NOMO-1 treated with DMSO at 0.1 percent for 48 hours (cell line): ENCODE results near the gene HBG1.
"Not testable (repeated sequence)": the region's sequence is repeated elsewhere in the genome, so short reads cannot be mapped to it uniquely, and the experiment has no call there.

ENCODE experiments used
- DNase-seq: peaks from one replicate; lab custom pipeline; 2025; ENCODE audit not compliant: unreplicated experiment; lab: John Stamatoyannopoulos, UW

The HBG1 gene

GRCh38 chr11:5249807-5250396 lies at the start of gene HBG1:
TSS of gene HBG1 (minus strand) at chr11:5249857. CDS start at chr11:5249804, 53 bp downstream.
- not testable (repeated sequence) for DNase-seq

DNA sequence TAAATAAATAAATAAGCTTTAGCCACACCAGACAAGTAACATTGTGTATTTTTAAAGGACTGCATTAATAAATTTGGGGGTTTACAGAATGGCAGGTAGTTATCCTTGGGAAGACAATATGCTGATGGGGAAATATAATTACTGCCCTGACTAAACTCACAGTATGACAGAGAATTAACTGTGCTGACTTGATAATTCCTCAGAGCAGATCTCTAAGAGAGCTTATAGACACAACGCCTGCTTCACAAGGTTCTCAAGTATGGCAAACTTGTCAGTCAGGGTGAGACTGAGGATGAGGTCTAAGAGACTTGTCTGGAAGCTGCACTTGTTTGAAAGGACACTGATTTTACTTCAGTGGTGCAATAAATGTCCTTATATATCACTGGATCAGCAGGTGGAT lies 48.8 kb upstream of the HBG1 start:
- DNase-seq = no peak

- no peak for DNase-seq
These were observed 48.2 kb upstream of the HBG1 start for GRCh38 chr11:5297721-5298323.

GRCh38 chr11:5294342-5294995 lies 44.8 kb upstream of the HBG1 start:
- DNase-seq = not testable (repeated sequence)

DNA sequence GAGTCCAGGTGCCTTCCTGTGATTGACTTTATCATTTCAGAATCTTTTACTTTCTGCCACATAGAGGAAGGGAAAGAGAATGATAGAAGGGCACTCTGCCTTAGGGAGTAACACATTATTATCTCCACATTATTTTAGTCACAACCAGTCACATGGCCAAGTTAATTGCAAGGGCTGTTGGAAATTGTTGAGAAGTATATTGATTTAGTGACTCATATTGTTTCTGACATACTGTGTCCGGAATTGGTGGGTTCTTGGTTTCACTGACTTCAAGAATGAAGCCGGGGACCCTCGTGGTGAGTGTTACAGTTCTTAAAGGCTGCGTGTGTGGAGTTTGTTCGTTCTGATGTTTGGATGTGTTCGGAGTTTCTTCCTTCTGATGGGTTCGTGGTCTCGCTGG lies 43.4 kb upstream of the HBG1 start:
- no peak for DNase-seq

GRCh38 chr11:5291207-5291838 lies 41.7 kb upstream of the HBG1 start:
- peak; percentile 1 for DNase-seq

DNA sequence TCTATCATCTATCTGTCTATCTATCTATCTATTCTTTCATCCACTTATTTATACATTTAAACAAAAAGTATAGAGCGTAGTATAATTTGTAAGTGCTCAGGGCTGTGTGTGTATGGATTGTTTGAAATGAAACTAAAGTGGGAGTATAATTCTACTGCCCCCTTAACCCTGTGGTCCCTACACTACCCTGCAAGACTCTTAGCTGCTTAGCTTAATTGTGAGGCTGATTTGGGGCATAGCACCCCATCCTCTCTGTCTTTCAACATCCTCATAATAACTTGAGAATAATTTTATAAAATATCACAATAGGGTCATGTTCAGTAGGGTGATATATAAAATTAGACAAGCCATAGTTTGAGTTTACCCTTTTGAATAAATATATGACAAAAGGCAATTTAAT lies 40.4 kb upstream of the HBG1 start:
- no peak for DNase-seq

DNA sequence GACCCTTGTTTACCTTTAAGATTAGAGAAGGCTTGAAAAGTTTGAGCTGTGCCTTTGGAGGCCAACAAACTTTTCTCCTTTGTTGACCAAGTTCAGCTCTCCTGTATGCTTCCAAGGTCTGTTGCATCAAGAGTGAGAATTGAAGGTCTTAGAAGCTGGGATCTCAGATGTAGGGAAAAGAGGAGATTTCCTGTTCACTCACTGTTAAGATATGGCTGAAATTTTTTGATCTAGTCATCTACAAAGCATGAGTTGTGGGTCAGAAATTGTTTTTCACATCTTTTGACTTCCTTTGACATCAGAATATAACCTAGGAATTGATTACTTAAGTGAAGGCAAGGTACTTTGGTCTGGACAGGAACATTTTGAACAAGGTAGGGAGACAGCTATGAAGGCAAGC lies 40.0 kb upstream of the HBG1 start:
- DNase-seq = no peak

GRCh38 chr11:5288906-5289550 lies 39.4 kb upstream of the HBG1 start:
- no peak for DNase-seq

- DNase-seq = no peak
These were observed 38.6 kb upstream of the HBG1 start for GRCh38 chr11:5288108-5288905.

DNA sequence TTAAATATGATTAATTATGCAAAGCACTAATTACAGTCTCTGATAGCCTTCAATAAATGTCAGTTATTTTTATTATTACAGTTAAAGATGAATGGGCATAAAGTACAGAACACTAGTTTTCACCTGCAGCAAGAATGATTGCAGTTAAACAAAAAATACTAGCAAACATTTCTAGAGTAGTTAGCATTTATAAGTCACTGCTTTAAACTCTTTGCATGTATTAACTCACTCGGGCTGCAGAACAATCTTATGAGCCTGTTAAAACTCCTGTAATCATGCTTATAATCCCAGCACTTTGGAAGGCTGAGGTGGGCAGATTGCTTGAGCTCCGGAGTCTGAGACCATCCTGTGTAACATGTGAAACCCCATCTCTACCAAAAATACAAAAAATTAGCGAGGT lies 37.2 kb upstream of the HBG1 start:
- no peak for DNase-seq

- no peak for DNase-seq
These were observed 36.7 kb upstream of the HBG1 start for GRCh38 chr11:5286351-5286750.

DNA sequence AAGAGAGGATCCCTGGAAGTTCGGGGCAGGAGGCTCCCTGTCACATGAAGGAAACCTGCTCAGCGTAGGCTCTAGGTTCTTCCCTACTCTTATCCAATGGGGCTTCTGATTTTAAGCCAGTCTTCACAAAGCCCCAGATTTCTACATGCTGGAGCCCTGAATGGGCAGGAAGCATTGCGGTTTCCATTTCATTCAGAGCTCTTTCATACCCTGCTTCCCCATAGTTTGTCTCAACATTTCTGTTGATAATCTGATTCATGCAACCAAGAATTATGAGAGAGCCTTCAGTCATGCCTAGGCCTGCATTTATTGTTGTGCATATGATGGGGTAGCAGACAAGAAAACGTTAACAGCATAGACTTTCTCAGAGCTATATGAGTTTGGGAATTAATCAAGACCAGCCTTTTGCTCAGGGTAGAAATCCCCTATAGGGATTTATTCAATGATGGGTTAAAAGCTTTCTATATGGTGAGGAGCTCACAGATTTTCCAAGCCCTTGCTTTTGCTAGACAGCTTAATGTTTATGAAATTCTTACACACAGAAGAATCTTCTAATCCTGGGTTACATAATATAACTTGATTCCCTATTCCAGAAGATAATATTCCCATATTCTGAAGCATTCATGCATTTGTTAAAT lies 36.2 kb upstream of the HBG1 start:
- peak; percentile 18 for DNase-seq

GRCh38 chr11:5284637-5285036 lies 35.0 kb upstream of the HBG1 start:
- no peak for DNase-seq

DNA sequence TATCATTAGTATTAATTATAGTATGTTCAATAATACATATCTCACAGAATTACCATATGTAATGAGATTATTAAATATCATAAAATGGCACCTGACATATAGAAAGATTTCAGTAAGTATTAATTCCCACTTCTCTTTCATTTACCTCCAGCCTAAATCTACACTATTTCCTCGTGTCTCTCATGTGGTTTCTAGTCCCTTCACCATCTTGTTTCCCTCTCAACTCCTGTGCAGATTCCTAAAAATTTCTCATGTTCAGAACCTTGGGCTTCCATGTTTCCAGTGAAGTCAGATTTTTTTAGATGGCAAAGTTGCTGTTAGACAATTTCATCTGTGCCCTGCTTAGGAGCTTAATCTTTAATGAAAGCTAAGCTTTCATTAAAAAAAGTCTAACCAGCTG lies 34.2 kb upstream of the HBG1 start:
- no peak for DNase-seq

- DNase-seq = no peak
These were observed 33.4 kb upstream of the HBG1 start for GRCh38 chr11:5283086-5283485.

- DNase-seq = no peak
These were observed 33.0 kb upstream of the HBG1 start for GRCh38 chr11:5282628-5283027.

DNA sequence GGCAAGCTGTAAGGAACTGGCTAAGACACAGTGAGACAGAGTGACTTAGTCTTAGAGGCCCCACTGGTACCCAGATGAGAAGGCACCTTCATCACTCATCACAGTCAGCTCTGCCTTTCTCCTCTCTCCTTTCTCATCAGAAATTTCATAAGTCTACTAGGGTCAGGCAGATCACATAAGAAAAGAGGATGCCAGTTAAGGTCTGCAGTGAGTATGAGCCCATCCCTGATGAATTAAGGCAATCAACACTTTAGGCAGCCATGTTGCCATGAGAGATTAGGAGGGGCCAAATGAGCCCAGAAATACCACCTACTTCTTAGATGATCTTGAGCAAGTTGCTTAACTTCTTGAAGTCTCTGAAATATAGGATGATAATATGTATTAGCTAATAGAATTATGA lies 31.9 kb upstream of the HBG1 start:
- no peak for DNase-seq

- peak; percentile 65 for DNase-seq
These were observed 31.0 kb upstream of the HBG1 start for GRCh38 chr11:5280582-5281102.

DNA sequence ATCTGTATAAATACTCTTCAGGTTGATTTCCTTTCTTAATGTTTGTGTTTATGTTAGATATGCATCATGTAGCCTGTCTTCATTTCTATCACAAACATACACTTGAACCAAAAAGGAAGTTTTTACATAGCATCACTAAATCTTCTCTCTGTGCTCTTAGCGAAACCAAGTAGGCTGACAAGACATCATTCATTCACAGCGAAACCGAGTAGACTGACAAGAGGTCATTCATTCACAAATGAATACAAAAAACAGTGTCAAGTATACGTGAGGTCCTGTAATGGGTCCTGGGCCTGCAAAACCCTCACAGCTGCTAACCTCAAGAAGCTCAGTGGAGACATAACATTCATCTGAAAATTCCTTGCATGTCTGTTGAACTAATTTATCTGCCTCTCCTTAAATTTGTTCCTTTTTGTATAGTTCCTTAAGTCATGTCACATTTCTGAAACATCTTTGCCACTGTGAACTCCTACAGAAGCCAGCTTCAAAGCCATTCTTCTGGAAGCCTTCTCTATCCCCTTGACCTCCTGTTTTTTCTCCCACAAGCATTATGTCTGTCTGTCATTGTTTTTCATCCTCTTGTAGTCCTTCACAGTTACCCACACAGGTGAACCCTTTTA lies 29.9 kb upstream of the HBG1 start:
- no peak for DNase-seq
